HG03442 (cell line): ENCODE data around the gene SORBS1.

Source experiments
- ATAC-seq: cut with Tn5 transposase; IDR thresholded peaks from one replicate; pipeline ENCODE4 v1.9.1; 2021; ENCODE audit warnings: mild to moderate bottlenecking, moderate library complexity; ENCODE audit not compliant: unreplicated experiment

SORBS1 gene

DNA sequence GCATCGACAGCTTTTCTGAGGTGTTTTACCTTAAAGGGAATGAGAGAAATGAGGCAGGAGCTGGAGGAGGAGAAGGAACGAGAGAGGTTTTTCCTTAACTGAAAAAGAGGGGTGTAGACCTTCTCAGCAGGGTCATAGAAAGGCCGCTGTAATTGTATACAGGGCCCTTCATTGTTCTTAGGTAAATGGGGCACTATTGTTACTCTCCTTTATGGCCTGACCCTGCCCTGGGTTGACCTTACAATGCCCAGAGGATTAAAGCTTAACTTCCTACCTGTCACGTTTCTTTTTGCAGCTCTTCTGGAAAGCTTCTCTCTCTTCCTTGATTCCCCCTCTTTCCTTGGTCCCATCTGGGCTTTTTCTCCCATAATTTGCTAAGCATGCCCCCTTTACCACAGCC, 256.7 kb downstream of the SORBS1 start:
- ATAC-seq = no peak

DNA sequence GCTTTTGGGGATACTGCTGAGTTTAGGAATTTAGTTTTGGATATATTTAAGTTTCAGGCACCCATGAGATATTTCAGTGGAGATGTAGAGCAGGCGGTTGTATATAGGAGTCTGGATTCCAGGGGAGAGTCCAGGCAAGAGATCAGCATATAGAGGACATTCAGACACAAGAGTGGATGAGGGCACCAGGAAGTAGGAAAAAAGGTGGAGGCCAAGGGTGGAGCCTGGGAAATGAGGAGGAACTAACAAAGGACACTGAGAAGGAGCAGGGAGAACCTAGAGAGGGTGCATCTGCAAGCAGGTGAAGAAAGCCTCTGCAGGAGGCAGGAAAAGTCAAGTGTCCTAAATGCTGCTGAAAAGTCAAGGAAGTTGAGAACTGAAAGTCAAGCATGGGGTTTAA, 257.2 kb downstream of the SORBS1 start:
- ATAC-seq = no peak

DNA sequence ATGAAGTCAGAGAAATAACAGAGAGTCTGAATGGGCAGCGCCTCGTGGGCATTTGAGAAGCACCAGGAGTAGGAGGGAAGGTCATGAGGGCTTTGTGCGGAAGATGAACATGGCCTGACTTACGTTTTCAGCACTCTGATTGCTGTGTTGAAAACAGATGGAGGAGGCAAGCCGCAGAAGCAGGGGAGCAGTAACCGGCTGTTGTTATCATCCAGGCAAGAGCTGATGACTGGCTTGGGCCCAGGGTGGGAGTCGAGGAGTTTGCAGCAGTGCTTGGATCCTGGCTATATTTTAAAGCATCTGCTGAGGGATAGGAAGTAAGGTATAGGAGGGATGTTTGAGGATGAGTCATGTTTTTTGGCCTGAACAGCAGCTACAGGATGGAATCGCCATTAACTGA, 257.6 kb downstream of the SORBS1 start:
- no peak for ATAC-seq

DNA sequence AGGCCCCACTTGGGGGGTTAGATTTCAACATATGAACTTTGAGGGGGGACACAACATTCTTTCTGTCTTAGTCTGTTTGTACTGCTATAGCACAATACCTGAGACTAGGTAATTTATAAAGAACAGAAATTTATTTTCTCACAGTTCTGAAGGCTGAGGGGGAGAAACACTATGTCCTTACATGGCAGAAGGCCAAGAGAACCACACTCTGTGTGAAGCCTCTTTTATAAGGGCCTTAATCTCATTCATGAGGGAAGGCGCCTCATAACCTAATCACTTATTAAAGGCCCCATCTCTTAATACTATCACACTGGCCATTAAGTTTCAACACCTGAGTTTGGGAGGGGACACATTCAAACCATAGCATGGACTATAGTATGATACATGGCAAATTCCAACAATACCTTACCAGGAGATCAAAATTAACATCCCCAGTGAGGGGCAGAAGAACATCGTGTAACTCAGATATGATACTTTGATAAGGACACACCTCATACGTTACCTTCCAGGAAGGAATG, 261.1 kb downstream of the SORBS1 start:
- ATAC-seq = no peak

DNA sequence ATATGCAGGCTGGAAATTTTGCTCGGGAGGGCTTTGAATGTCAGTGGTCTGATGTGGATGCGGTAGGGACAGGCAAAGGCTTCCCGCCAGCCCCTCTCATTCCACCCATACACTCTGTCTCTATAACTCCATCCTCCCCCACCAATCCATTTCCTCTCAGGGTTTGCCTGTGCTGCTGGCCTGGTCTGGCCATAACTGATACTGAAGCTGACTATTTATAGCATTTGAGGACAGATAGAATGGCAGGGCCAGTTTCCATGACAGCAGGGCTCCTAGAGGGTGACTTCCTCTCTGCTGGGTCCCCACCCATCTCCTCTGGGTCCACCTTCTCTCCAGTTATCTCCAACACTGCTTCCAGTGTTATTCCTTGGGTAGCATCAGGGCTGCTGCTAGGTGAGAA, 263.8 kb downstream of the SORBS1 start:
- peak; percentile 31 for ATAC-seq

DNA sequence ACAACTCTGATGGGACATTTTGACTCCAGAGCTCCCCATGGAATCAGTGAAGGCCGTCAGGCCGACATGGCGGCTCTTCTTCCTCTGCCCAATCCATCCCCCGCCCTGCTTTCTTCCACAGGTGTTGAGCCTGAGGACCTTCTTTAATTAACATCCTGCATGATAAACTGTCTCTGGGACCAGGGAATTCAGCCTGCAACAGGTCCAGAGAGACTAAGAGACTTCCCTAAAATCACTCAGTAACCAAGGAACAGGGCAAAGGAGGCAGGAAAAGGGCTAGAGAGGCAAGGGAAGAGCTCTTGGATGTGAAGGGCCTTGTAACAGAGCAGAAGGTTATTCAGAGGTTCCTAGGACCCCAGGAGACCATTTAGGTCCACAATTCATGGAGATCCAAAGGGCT, 264.4 kb downstream of the SORBS1 start:
- ATAC-seq = no peak

DNA sequence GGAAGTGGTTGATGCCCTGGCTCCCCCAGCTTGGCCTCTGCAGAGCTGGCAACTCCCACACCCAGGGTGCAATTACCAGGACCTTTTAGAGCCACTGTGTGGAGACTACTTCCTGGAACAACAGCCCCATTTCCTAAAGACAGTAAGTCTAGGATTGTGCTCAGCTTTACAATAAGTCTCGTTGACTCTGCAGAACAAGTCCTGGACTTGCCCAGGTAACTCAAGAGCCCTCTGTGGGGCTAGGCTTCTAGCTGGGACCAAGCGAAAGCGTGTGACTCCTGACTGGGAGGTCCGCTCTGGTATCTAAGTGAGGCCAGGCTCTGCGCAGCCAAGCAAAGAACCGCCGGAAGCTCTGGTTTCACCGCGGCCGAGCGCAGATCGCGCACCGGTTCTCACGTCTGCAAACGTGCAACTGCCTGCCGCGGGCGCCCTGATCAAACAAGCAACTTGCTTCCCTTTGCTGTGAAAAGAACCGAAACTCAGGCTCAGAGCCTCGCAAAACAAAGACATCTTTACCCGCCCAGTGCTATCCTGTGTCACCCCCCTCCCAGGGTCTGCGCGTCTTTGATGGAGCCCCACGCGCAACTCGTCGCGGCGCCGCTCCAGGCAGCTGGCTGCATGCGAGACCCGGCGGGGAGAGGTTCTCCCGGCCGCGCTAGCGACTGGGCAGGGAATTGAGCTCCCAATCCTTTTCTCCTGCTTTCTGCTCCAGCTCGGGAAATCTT, 266.0 kb downstream of the SORBS1 start:
- ATAC-seq = peak; percentile 74

DNA sequence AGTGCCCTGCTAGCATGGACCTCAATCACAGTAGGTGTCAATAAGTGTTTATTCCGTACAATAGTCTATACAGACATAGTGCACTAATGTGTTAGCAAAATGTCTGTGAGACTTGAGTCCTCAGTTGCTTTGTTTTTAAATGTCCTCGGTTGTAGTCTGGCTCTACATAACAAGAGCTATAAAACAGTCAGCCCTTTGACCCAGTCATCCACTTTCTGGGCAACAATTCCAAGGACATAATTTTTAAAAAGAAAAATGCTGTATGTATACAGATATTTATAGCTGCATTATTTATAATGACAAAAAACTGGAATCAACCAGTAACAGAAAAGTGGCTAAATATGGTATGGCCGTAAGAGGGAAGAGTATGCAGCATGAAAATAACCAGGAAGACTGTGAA, 267.5 kb downstream of the SORBS1 start:
- no peak for ATAC-seq

DNA sequence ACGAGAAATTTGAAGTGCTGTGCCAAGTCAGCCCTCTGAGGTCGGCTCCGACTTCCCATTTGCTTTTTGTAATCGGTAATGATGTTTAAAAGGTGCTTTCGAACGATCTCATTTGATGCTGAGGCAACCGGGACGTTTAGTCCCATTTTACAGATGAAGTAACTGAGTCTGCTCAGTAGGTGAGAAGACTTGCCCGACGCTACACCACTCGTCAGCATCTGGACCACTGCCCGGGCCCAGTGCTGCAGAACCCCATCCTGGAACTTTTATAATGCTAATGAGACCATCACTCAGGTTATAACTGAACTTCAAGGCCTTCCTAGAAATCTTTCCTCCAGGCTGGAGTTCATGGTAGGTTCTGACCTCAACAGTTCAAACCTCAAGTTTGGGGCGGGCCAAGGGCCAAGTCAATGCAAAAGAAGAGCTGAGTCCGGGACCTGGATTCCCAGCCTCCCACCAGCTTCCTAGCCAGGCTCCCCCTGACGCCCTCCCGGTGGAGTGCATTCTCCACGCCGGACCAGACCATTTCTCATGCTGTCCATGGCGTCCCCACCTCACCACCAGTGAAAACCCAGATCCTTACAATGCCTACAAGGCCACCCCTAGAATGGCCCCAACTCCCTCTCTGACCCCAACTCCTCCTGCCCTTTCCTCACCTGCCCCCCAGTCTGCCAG, 269.7 kb downstream of the SORBS1 start:
- no peak for ATAC-seq

DNA sequence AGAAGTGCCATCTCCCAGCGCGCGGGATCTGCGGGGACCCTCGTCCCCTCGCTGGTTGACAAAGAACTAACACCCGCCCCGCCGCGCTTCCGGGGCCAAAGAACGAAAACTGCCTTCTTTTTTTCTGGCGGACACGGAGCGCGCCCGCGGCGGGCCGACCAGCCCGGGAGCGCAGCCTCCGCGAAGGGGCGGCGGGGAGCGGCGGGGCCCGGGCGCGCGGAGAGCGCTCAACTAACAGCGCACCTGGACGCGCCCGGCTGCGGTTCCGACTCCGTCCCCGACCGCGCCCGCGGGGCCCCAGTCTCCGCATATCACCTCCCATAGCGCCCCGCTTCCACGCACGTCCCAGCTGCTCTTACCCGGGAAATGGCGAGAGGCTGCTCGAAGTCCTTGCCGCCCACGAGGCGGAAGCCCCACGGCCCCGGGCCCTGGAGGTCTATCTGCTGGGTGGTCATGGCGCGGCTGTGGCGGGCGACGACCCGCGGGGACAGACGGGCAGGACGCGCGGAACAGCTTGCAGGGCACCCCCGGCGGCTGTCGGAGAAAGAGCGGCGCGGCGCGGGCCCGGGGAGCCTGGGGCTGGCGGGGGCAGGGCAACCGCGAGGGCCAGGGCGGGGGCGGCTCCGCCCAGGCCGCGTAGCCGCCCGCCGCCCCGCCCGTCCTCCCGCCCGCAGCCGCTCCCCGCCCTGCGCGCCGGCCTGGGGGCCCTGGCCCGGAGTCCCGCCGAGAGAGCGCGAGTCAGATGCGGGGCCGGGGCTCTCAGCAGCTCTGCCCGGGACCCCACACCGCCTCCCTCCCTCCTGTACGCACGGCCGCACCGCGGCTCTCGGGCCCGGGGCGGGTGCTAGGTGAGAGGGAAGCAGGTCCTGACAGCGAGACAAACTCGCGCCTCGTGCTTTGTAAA, 270.5 kb downstream of the SORBS1 start, which contains the start of gene PDLIM1:
Gene PDLIM1, minus strand, starts transcription at position 543 of the 904 bp plus-strand sequence. Its CDS starts 88 bp downstream, at position 455.
- peak; percentile 28 for ATAC-seq

DNA sequence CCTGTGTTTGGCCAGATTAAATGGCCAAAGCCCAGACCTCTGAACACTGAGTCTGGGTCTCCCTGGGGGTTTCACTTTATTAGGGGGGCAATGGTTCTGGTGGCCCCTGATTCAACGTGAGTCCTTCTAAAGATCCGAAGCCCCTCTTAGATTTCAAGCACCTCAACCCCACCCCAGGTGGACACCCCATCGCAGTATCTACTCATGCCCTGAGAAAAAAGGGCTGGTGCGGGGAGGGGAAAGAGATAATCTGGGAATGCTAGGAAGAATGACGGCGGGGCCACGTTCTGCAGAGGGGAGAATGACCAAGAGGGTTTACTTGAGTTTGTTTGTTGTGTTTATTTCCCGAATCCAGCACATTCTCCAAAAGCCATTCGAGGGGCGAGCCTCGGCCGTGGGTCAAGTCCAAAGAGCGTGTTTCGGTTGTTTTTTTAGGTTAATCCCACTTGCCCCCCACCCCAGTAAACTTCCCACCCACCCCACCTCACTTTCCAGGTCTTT, 271.2 kb downstream of the SORBS1 start:
- ATAC-seq = no peak

DNA sequence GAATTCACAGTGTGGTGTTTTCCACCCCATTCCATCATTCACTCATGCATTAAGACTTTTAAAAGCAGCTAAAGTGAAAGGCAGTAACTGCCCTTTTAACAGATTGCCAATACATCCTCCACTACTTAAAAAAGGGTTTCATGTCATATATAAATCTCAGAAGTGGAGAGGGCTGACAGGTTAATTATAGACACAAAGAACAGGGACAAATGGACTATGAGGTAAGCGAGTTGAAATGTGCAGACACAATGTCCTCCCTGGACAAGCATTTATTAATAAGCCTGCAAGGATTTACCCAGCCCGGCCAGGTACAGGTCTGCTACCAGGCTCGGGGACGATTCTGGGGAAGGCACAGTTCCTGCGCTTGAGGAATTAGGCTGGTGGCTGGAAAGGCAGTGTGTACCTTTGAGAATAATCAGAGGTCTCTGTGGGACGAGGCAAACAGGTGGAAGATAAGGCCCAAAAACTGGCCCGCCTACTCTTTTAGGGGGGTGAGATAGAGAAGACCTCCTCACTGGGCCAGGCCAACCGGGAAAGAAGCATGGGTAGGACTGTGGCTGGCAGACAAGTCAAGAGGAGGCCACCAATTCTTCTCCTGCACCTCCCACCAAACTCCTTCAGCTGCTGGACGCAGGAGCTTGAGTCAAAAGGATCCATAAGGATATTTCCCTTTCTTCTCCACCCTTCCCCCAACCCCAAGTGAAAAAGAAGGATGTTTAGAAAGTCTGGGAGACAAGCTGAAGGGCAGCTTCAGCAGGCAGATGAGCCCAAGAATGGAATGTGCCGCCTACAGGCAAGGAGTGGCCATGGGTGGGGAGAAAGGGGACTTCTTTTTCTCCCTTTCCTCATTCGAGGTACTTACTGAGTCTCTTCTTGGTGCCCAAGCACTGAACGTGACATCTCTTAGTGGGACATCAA, 271.9 kb downstream of the SORBS1 start:
- no peak for ATAC-seq

DNA sequence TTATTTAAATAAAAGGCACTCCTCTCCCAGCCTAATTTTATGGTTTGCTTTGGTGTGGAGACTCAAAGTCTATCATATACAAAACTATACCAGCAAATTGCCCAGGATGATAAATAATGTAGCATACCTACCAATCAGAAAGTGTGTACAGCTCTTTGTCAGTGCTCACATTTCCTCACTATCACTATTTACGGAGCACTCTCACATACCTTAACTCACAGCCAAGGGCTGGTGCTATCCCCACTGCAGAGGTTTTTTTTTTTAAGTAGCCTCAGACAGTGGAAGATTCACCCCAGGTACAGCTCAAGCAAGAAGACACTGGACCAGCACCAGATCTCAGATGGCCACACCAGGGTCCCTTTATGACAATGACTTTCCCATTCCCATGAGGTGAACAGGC, 272.9 kb downstream of the SORBS1 start:
- no peak for ATAC-seq

DNA sequence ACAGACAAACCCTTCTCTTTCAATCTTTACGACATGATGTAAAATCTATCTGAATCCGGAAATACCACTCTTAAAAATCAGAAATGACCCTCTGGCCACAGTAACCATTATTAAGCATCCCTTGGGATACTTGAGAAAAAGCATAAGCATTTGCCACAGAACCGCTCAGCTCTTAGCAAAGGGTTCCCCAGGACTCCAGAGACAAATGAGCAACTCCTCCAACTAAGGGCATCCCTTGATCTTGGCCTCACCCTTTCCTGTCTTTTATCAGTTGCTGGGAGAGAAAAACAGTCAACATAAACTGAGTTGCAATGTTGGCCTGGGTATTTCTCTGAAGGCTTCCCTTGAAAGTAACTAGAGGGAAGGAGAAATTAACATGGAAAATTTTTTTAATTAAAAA, 273.9 kb downstream of the SORBS1 start:
- no peak for ATAC-seq

DNA sequence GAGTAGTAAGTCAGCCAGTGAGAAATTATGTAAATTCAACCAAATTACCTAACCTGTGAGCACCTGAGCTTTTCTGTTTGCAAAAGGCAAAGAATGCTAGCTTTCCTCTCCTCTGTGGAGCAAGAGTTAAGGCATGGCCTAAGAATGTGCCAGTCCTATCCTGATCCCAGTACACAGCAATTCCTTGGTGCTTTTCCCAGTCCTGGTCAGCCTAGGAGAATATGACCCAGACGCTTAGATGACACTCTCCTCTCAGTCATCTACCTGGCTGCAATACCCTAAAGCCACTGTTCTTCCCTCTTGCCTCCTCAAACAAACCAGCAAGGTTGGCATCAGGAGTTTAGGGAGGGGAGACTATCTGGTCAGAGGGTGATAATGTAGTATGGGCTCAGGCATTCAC, 274.5 kb downstream of the SORBS1 start:
- ATAC-seq = no peak

DNA sequence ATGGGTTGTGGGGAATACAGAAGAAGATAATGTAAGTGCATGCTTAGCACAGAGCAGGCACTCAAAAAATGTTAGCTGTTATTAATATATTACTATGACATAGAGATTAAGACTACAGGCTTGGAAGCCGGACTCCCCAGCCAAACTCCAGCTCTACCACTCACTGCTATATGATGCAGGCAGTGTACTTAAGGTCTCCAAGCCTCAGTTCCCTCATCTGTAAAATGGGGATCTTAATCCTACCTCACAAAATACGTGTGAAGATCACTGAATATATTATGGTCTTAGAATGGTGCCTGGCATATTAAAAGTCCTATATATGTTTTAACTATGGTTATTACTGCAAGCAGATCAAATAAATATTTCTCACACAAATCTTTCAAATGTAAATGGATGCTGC, 275.6 kb downstream of the SORBS1 start:
- no peak for ATAC-seq

DNA sequence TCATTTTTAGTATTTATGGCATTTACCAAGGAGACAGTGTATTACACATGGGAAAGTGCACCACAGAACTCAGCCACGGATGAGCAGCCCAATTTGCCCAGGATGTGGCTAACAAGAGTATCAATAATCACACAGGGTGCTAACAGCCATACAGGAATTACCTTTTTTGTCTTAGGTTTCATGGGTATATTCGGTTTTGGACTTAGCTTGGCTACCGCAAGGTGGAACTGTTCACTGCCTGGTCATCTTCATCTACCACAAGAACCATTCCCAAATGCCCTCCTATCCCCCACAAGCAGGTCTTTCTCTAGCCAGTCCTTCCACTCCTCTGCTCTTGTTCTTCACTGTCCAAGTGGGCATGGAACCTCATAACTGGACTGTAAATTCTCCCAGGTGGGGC, 276.4 kb downstream of the SORBS1 start:
- no peak for ATAC-seq

DNA sequence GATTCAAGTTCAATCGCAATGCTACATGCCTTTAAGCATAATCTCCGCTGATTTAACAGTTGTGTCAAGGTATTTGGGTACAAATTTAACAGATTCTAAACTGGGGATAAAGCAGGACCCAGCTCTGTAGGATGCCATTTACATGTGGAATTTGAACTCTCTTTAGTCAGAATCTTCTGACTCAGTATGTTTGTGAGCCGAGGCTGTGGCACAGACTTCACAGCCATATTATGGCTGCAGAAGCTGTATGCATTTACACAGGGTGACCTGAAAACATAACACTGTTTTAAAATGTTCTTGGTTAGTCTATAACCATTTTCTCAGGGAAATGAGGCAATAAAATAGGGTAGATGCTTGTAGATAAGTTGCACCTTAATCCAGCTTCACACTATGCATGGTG, 279.1 kb downstream of the SORBS1 start:
- ATAC-seq = no peak

DNA sequence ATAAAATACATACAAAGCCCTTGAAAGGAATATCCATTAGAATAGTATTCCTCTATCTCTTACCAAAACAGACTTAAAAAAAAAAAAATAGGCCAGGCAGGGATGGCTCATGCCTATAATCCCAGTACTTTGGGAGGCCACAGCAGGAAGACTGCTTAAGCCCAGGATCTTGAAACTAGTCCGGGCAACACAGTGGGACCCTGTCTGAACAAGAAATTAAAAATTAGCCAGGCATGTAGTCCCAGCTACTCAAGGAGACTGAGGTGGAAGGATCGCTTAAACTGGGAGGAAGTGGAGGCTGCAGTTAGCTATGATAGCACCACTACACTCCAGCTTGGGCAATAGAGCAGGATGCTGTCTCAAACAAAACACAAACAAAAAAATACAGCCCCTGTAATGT, 280.0 kb downstream of the SORBS1 start:
- ATAC-seq = no peak

DNA sequence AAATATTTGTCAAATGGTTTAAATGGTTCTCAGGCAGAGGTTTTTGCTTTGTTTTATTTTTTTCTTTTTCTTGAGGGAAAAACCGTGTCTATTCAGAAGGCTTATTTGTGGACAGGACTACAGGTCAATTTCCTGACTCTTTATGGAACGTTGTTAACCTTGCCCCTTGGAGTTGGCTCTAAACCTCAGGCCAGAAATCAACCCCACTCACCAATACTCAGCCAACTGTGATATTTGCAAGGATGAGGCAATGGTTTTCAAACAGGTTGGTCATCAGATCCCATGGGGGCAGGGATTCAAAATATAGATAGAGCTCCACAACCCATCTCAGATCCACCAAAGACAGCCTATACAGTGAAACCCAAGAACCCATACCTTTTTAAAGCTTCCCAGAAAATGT, 280.5 kb downstream of the SORBS1 start:
- no peak for ATAC-seq
